Measurements from ENCODE around the gene ALKBH5. TPM values are rescaled to one million over a fixed set of nuclear protein-coding genes. Genes with fewer than 3 reads are reported as not detected.
A peak's percentile ranks its signal among the peaks of the same experiment; 100 is the strongest.

ALKBH5 gene
- total and polyA plus RNA-seq, 5 donors from 2014 or later = 102 to 123 (median 118) TPM

DNA sequence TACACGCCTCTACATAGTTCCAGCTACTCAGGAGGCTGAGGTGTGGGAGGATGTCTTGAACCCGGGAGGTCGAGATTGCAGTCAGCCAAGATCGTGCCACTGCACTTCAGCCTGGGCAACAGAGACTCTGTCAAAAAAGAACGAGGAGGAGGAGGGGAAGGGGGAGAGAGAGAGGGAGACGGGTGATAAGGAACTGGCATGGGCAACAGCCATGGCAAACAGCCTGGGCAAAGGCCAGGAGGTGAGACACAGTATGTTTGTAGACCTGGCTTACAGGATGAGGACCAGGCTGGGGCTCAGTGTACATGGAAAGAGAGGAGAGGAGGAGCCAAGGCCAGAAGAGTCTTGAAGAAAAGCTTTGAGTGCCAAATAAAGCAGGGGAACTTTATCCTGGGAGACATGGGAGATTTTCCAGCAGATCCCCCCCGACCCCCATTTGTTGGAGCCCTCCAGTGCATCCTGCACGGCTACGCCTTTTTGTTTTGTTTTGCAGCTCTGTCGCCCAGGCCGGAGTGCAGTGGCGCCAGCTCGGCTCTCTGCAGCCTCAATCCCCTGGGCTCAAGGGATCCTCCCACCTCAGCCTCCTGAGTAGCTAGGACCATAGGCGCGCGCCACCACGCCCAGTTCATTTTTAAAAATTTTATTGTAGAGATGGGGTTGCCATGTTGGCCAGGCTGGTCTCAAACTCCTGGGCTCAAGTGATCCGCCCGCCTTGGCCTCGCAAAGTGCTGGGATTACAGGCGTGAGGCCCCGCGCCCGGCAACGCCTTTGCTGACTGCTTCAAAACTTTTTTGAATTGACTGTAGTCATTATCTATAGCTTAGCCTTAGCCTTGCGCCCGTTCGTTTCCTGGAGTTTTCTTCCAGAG is 1.3 kb upstream of the ALKBH5 start:
- Histone ChIP-seq H3K4me3 (ENCODE audit: low read depth, low read length) (peak overlapping the region; percentile 78), H3K9me3 (ENCODE audit: control insufficient read depth in 2 of 2, low read length in 2 of 2) (no peaks in the 10 kb centered on the region), H3K27me3 (ENCODE audit: control insufficient read depth, insufficient read depth, low read length) (no peaks in the 10 kb centered on the region), H3K4me1 (ENCODE audit: control insufficient read depth, insufficient read depth, low read length, poor library complexity, severe bottlenecking) (peaks cover 39% of the 10 kb centered on the region), H3K27ac (ENCODE audit: insufficient read depth, low read length, poor library complexity, severe bottlenecking) (peak overlapping the region; percentile 96), H3K36me3 (ENCODE audit: control insufficient read depth, insufficient read depth, low read length) (peaks cover 5% of the 10 kb centered on the region)
- H3K9me3 Mint-ChIP-seq = no peaks in the 10 kb centered on the region
- peak overlapping the region; percentile 98 to 99 (median 99) for H3K27ac Mint-ChIP-seq
- peak overlapping the region; percentile 97 for H3K4me3 Mint-ChIP-seq
- peaks cover 6% of the 10 kb centered on the region for H3K27me3 Mint-ChIP-seq
- peaks cover 9% of the 10 kb centered on the region for H3K36me3 Mint-ChIP-seq
- H3K4me1 Mint-ChIP-seq = peaks cover 8 to 45% (median 33%) of the 10 kb centered on the region in 4 donors
- ATAC-seq (ENCODE audit: low read depth in 2 of 2) = no peak
- DNase-seq = no peak

DNA sequence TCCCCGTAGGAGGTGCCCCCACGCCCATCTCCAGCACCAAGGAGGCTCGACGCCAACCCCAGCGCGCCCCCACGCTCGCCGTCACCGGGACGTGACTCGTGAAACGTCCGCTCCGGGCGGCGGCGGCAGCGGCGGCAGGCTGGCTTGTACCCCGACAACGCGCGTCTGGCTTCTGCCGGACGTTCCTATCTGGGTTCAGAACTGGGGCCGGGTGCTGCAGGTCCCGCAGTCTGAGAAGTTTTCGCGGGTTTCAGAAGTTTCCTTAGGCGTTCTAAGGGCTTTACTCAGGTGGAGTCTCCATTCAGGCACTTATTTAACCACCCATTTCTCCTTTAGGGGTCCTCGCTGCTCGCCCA is 672 bp upstream of the ALKBH5 start:
- peak overlapping the region; percentile 97 for H3K4me3 Mint-ChIP-seq
- Histone ChIP-seq H3K4me1 (ENCODE audit: control insufficient read depth, insufficient read depth, low read length, poor library complexity, severe bottlenecking) (peaks cover 45% of the 10 kb centered on the region), H3K4me3 (ENCODE audit: low read depth, low read length) (peak overlapping the region; percentile 78), H3K27ac (ENCODE audit: insufficient read depth, low read length, poor library complexity, severe bottlenecking) (peak overlapping the region; percentile 96), H3K9me3 (ENCODE audit: control insufficient read depth in 2 of 2, low read length in 2 of 2) (no peaks in the 10 kb centered on the region), H3K36me3 (ENCODE audit: control insufficient read depth, insufficient read depth, low read length) (peaks cover 6% of the 10 kb centered on the region), H3K27me3 (ENCODE audit: control insufficient read depth, insufficient read depth, low read length) (no peaks in the 10 kb centered on the region)
- ATAC-seq (ENCODE audit: low read depth in 2 of 2) (peak; percentile 40 to 48), DNase-seq (peak in 1 of 3 donors; percentile 74)
- peaks cover 8 to 51% (median 39%) of the 10 kb centered on the region in 4 donors for H3K4me1 Mint-ChIP-seq
- H3K27ac Mint-ChIP-seq = peak overlapping the region; percentile 98 to 99 (median 99)
- peaks cover 16% of the 10 kb centered on the region for H3K36me3 Mint-ChIP-seq
- no peaks in the 10 kb centered on the region for H3K9me3 Mint-ChIP-seq
- peaks cover 6% of the 10 kb centered on the region for H3K27me3 Mint-ChIP-seq

DNA sequence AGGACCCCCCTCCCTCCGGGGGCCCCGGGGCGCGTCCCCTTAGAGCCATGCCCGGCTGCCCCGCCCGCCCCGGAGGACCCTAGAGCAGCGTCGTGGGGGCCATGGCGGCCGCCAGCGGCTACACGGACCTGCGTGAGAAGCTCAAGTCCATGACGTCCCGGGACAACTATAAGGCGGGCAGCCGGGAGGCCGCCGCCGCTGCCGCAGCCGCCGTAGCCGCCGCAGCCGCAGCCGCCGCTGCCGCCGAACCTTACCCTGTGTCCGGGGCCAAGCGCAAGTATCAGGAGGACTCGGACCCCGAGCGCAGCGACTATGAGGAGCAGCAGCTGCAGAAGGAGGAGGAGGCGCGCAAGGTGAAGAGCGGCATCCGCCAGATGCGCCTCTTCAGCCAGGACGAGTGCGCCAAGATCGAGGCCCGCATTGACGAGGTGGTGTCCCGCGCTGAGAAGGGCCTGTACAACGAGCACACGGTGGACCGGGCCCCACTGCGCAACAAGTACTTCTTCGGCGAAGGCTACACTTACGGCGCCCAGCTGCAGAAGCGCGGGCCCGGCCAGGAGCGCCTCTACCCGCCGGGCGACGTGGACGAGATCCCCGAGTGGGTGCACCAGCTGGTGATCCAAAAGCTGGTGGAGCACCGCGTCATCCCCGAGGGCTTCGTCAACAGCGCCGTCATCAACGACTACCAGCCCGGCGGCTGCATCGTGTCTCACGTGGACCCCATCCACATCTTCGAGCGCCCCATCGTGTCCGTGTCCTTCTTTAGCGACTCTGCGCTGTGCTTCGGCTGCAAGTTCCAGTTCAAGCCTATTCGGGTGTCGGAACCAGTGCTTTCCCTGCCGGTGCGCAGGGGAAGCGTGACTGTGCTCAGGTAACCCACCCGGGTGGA is 759 bp downstream of the ALKBH5 start:
- Mint-ChIP-seq H3K9me3 (no peaks in the 10 kb centered on the region), H3K27me3 (peaks cover 6% of the 10 kb centered on the region), H3K4me1 (peaks cover 8 to 63% (median 48%) of the 10 kb centered on the region in 4 donors), H3K4me3 (peak overlapping the region; percentile 97 to 98 (median 97)), H3K36me3 (peaks cover 24% of the 10 kb centered on the region), H3K27ac (peak overlapping the region; percentile 90 to 99 (median 98))
- H3K4me1 ChIP-seq (ENCODE audit: control insufficient read depth, insufficient read depth, low read length, poor library complexity, severe bottlenecking) = peaks cover 59% of the 10 kb centered on the region
- no peaks in the 10 kb centered on the region for H3K9me3 ChIP-seq (ENCODE audit: control insufficient read depth in 2 of 2, low read length in 2 of 2)
- peak; percentile 2 to 4 for ATAC-seq (ENCODE audit: low read depth in 2 of 2)
- peak overlapping the region; percentile 95 for H3K4me3 ChIP-seq (ENCODE audit: low read depth, low read length)
- H3K36me3 ChIP-seq (ENCODE audit: control insufficient read depth, insufficient read depth, low read length) = peaks cover 12% of the 10 kb centered on the region
- no peaks in the 10 kb centered on the region for H3K27me3 ChIP-seq (ENCODE audit: control insufficient read depth, insufficient read depth, low read length)
- DNase-seq = peak; percentile 75 to 82 (median 79)
- peak overlapping the region; percentile 96 for H3K27ac ChIP-seq (ENCODE audit: insufficient read depth, low read length, poor library complexity, severe bottlenecking)

DNA sequence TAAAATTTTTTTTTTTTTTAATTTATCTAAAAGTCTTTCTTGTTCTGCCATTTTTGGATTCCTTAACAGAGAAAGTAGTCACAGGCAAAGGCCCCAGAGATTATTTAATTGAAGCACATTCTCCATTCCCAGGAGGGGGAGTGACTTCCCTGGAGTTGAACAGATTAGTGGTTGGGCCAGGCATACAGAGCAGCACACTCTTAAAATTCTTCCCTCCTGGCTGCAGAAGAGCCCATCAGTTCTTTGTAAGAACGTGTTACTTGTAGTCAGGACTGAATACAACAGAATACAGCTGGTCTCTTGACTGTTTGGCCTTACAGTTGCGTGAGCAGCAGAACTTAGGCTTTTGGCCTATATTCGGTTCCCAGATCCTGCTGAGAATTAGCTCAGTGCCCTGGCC is 1.8 kb downstream of the ALKBH5 start:
- ATAC-seq (ENCODE audit: low read depth in 2 of 2) = no peak
- H3K27me3 ChIP-seq (ENCODE audit: control insufficient read depth, insufficient read depth, low read length) = no peaks in the 10 kb centered on the region
- Mint-ChIP-seq H3K4me3 (peak overlapping the region; percentile 97 to 98 (median 97)), H3K36me3 (peaks cover 30% of the 10 kb centered on the region), H3K27me3 (peaks cover 6% of the 10 kb centered on the region), H3K9me3 (no peaks in the 10 kb centered on the region), H3K27ac (peak overlapping the region in 2 of 3 donors; percentile 98), H3K4me1 (peaks cover 8 to 73% (median 56%) of the 10 kb centered on the region in 4 donors)
- H3K27ac ChIP-seq (ENCODE audit: insufficient read depth, low read length, poor library complexity, severe bottlenecking) = peak overlapping the region; percentile 96
- no peak for DNase-seq
- peaks cover 13% of the 10 kb centered on the region for H3K36me3 ChIP-seq (ENCODE audit: control insufficient read depth, insufficient read depth, low read length)
- no peaks in the 10 kb centered on the region for H3K9me3 ChIP-seq (ENCODE audit: control insufficient read depth in 2 of 2, low read length in 2 of 2)
- peaks cover 67% of the 10 kb centered on the region for H3K4me1 ChIP-seq (ENCODE audit: control insufficient read depth, insufficient read depth, low read length, poor library complexity, severe bottlenecking)
- H3K4me3 ChIP-seq (ENCODE audit: low read depth, low read length) = peak overlapping the region; percentile 95

DNA sequence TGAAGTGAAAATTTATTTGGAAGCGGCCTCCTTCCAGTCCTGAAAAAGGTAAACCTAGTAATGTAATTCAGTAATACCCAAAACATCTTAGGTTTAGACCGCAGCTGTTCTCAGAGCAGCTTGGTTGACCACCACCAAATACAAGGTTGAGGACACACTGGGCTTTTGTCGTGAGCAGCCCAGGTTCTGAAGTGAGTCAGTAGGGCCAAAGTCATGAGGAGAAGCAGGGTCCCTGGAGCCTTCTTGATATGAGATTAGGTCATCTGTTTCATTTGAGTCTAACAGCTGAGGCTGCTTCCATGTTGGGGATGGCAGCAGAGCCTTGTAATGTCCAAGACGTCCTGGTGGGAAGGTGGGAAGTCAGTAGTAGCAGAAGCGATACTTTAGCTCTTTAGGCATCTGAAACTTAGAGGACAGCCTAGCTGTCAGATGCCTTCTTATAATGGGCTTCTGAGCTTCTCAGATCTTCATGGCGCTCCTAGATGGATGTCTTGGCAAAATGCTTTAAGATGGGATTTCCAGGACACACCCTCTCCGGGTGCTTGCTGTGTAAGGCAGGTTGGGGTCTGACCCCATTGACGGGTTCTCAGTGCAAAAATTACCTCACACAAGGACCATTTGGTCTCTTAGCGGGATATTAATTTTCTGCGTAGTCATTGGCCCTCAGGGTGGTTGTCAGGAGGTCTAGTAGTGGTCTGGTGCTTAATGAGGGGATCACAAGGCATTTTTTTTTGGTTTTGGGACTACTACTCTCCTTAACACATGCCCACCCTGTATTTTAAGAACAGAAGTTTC is 2.4 kb downstream of the ALKBH5 start:
- peaks cover 73% of the 10 kb centered on the region for H3K4me1 ChIP-seq (ENCODE audit: control insufficient read depth, insufficient read depth, low read length, poor library complexity, severe bottlenecking)
- no peaks in the 10 kb centered on the region for H3K27me3 ChIP-seq (ENCODE audit: control insufficient read depth, insufficient read depth, low read length)
- Mint-ChIP-seq H3K36me3 (peaks cover 30% of the 10 kb centered on the region), H3K27ac (peak overlapping the region in 2 of 3 donors; percentile 98), H3K4me3 (peak overlapping the region; percentile 97 to 98 (median 97)), H3K27me3 (peaks cover 6% of the 10 kb centered on the region), H3K4me1 (peaks cover 8 to 80% (median 63%) of the 10 kb centered on the region in 4 donors), H3K9me3 (no peaks in the 10 kb centered on the region)
- H3K4me3 ChIP-seq (ENCODE audit: low read depth, low read length) = peak overlapping the region; percentile 95
- H3K27ac ChIP-seq (ENCODE audit: insufficient read depth, low read length, poor library complexity, severe bottlenecking) = peak overlapping the region; percentile 96
- ATAC-seq (ENCODE audit: low read depth in 2 of 2) (no peak), DNase-seq (no peak)
- H3K36me3 ChIP-seq (ENCODE audit: control insufficient read depth, insufficient read depth, low read length) = peaks cover 18% of the 10 kb centered on the region
- H3K9me3 ChIP-seq (ENCODE audit: control insufficient read depth in 2 of 2, low read length in 2 of 2) = no peaks in the 10 kb centered on the region

DNA sequence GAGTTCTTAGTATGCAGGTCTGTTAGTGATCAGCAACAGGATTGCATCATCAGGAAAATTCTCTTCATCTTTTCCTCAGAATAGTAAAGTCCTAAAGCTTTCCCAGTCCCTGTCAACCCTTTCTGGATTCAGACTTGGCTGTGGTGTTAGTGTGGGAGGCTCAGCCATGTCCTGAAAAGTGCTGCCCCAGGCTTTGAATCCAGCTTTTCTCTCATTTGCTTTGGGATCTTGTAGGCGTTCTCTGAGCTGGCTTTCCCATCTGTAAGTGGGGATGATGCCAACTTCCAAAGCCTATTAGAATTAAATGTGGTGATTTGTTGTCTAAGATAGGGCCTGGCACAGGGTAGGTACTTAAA is 3.0 kb downstream of the ALKBH5 start:
- H3K9me3 Mint-ChIP-seq = no peaks in the 10 kb centered on the region
- Histone ChIP-seq H3K36me3 (ENCODE audit: control insufficient read depth, insufficient read depth, low read length) (peaks cover 19% of the 10 kb centered on the region), H3K9me3 (ENCODE audit: control insufficient read depth in 2 of 2, low read length in 2 of 2) (no peaks in the 10 kb centered on the region), H3K4me3 (ENCODE audit: low read depth, low read length) (peak overlapping the region; percentile 95), H3K27ac (ENCODE audit: insufficient read depth, low read length, poor library complexity, severe bottlenecking) (peak overlapping the region; percentile 25), H3K27me3 (ENCODE audit: control insufficient read depth, insufficient read depth, low read length) (no peaks in the 10 kb centered on the region), H3K4me1 (ENCODE audit: control insufficient read depth, insufficient read depth, low read length, poor library complexity, severe bottlenecking) (peaks cover 79% of the 10 kb centered on the region)
- H3K27ac Mint-ChIP-seq = peak overlapping the region; percentile 53 to 98 (median 98)
- ATAC-seq (ENCODE audit: low read depth in 2 of 2) = no peak
- peak overlapping the region; percentile 97 to 98 (median 97) for H3K4me3 Mint-ChIP-seq
- peaks cover 30% of the 10 kb centered on the region for H3K36me3 Mint-ChIP-seq
- peaks cover 6% of the 10 kb centered on the region for H3K27me3 Mint-ChIP-seq
- peaks cover 8 to 84% (median 67%) of the 10 kb centered on the region in 4 donors for H3K4me1 Mint-ChIP-seq
- DNase-seq = no peak

DNA sequence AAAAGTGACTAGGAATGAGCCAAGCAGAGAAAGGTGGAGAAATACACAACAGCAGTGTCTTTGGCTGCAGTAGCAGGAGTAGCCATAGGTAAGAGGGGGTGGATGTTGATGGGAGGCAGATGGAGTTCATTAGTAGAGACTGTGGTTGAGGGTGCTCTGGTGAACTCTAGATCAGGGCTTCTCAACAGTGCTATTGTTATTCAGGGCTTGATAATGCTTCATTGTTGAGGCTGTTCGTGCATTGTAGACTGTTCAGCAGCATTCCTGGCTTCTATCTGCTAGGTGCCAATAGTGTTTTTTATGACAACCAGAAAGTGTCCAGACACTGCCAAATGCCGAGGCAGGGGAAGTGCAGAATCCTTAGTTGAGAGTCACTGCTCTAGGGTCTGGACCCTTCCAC is 3.6 kb downstream of the ALKBH5 start:
- peaks cover 30% of the 10 kb centered on the region for H3K36me3 Mint-ChIP-seq
- peaks cover 6% of the 10 kb centered on the region for H3K27me3 Mint-ChIP-seq
- H3K27me3 ChIP-seq (ENCODE audit: control insufficient read depth, insufficient read depth, low read length) = no peaks in the 10 kb centered on the region
- peaks cover 13 to 84% (median 69%) of the 10 kb centered on the region in 4 donors for H3K4me1 Mint-ChIP-seq
- H3K27ac ChIP-seq (ENCODE audit: insufficient read depth, low read length, poor library complexity, severe bottlenecking) = no peak overlapping the region
- DNase-seq (no peak), ATAC-seq (ENCODE audit: low read depth in 2 of 2) (no peak)
- peaks cover 81% of the 10 kb centered on the region for H3K4me1 ChIP-seq (ENCODE audit: control insufficient read depth, insufficient read depth, low read length, poor library complexity, severe bottlenecking)
- peaks cover 19% of the 10 kb centered on the region for H3K36me3 ChIP-seq (ENCODE audit: control insufficient read depth, insufficient read depth, low read length)
- no peaks in the 10 kb centered on the region for H3K9me3 Mint-ChIP-seq
- H3K4me3 ChIP-seq (ENCODE audit: low read depth, low read length) = peak overlapping the region; percentile 95
- H3K9me3 ChIP-seq (ENCODE audit: control insufficient read depth in 2 of 2, low read length in 2 of 2) = no peaks in the 10 kb centered on the region
- H3K4me3 Mint-ChIP-seq = peak overlapping the region; percentile 97 to 98 (median 97)
- H3K27ac Mint-ChIP-seq = peak overlapping the region; percentile 58 to 83 (median 71)

All from CD4-positive, CD25-positive, alpha-beta regulatory T cell (primary cell).